ENCODE results near the gene PTPRE. TPM values are rescaled to one million over a fixed set of nuclear protein-coding genes. Genes with fewer than 3 reads are reported as not detected.
A peak's percentile ranks its signal among the peaks of the same experiment; 100 is the strongest.

The PTPRE gene
- total RNA-seq, 2 donors from 2014 or later = 23.7 to 31.3 TPM

DNA sequence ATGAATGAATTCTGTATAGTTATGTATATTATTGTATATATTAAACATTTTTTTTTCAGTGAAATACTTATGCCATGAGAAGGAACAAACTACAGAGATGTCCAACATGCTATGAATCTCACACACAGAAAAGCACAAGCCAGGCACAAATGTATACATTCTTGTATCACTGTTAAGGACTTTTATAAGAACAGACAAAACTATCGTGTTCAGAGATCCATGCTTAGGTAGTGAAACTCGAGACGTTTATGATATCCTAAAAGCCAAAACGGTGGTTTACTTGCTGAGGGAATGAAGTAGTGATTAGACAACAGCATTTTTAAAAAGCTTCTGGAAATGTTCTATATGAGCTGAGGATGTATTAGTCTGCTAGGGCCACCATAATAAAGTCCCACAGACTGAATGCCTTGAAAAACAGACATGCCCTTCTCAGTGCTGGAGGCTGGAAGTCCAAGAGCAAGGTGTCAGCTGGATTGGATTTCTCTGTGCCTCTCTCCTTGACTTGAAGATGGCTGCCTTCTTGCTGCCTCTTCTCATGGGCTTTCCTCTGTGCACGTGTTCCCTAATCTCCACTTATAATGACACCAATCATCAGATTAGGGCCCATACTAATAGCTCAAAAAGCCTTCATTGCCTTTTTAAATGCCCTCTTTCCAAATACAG, 215.0 kb downstream of the PTPRE start:
- H3K27ac Mint-ChIP-seq = no peak overlapping the region
- peaks cover 40% of the 10 kb centered on the region for H3K4me1 Mint-ChIP-seq (ENCODE audit: low read depth)
- H3K36me3 Mint-ChIP-seq (ENCODE audit: insufficient read depth in 2 of 2) = peaks cover 26 to 63% of the 10 kb centered on the region in 2 donors
- ATAC-seq (replicated peaks in 1 of 2) (no peak), DNase-seq (no peak)
- H3K4me3 Mint-ChIP-seq = no peak overlapping the region
- no peaks in the 10 kb centered on the region for H3K27me3 Mint-ChIP-seq (ENCODE audit: low read depth)
- H3K9me3 Mint-ChIP-seq = no peaks in the 10 kb centered on the region

DNA sequence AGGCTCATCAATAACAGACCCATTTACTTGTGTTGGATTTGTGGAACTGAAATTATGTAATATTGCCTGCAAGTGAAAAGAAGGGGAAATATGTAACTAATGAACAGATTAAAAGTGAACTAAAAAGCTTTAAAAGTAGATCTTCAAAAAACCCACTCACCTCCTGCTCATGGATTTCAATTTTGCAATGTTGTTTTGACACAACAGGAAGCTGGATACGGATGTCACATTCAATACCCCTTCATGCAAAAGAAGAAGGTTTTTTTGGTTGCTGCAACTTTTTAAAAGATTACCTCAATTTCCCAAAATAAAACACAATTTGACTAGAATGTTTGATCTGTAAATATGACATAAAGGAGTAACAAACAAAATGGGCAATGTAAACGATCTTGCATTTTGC, 216.0 kb downstream of the PTPRE start:
- ATAC-seq (replicated peaks in 1 of 2) = no peak
- H3K4me1 Mint-ChIP-seq (ENCODE audit: low read depth) = peaks cover 49% of the 10 kb centered on the region
- H3K27ac Mint-ChIP-seq = peak overlapping the region; percentile 33
- H3K9me3 Mint-ChIP-seq = no peaks in the 10 kb centered on the region
- H3K36me3 Mint-ChIP-seq (ENCODE audit: insufficient read depth in 2 of 2) = peaks cover 26 to 59% of the 10 kb centered on the region in 2 donors
- H3K4me3 Mint-ChIP-seq = peak overlapping the region; percentile 62 to 96
- no peak for DNase-seq
- H3K27me3 Mint-ChIP-seq (ENCODE audit: low read depth) = peaks cover 5% of the 10 kb centered on the region

DNA sequence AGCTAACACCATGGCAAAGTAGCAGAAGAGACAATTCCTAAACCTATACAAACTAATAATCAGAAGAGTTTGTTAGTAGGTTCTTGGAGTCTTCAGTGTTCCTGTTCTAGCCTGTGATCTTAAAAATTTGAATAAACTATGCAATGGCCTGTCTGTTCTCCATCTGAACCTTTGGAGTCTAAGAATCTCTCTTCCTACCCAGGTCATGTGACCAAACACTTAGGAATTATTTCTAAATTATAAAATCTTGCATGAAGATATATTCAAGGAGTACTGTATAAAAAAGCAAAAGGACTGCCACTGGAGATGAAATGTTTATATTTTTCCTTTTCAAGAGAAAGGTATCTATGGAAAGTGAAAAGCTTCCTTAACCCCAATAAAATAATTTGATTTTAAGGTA, 216.9 kb downstream of the PTPRE start:
- H3K27me3 Mint-ChIP-seq (ENCODE audit: low read depth) = peaks cover 5% of the 10 kb centered on the region
- peaks cover 23 to 54% of the 10 kb centered on the region in 2 donors for H3K36me3 Mint-ChIP-seq (ENCODE audit: insufficient read depth in 2 of 2)
- peaks cover 49% of the 10 kb centered on the region for H3K4me1 Mint-ChIP-seq (ENCODE audit: low read depth)
- peak overlapping the region; percentile 96 to 98 for H3K4me3 Mint-ChIP-seq
- DNase-seq = no peak
- no peak for ATAC-seq (replicated peaks in 1 of 2)
- H3K27ac Mint-ChIP-seq = peak overlapping the region; percentile 68
- no peaks in the 10 kb centered on the region for H3K9me3 Mint-ChIP-seq

DNA sequence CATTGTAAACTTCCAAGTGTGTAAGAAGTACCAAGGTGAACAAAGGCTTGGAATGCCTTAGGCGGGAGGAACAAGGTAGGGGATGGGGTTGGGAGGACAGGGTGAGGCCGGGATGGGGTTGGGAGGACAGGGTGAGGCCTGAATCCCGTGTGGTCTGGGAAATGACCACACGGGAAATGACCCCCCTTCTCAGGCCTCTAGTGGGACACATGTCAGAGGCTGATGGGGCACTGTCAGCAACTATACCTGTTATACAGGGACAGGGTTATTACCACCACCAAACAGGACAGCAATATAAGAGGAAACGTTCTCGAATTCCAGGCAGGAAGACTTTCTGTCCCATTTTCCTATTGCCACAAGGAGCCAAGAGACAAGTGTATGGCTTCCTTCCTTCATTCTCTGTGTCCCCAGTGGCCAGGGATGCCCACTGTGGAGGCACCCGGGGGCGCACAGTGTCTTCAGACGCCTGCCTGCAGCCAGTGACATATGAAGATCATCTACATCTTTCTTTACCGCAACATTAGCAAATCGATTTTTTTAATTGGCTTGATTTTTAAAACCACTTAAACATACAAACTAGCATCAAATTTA, 218.0 kb downstream of the PTPRE start:
- peak overlapping the region; percentile 96 to 98 for H3K4me3 Mint-ChIP-seq
- peaks cover 21 to 46% of the 10 kb centered on the region in 2 donors for H3K36me3 Mint-ChIP-seq (ENCODE audit: insufficient read depth in 2 of 2)
- ATAC-seq (replicated peaks in 1 of 2) (no peak), DNase-seq (no peak)
- peak overlapping the region; percentile 98 for H3K27ac Mint-ChIP-seq
- H3K27me3 Mint-ChIP-seq (ENCODE audit: low read depth) = peaks cover 5% of the 10 kb centered on the region
- H3K9me3 Mint-ChIP-seq = no peaks in the 10 kb centered on the region
- H3K4me1 Mint-ChIP-seq (ENCODE audit: low read depth) = peaks cover 49% of the 10 kb centered on the region

DNA sequence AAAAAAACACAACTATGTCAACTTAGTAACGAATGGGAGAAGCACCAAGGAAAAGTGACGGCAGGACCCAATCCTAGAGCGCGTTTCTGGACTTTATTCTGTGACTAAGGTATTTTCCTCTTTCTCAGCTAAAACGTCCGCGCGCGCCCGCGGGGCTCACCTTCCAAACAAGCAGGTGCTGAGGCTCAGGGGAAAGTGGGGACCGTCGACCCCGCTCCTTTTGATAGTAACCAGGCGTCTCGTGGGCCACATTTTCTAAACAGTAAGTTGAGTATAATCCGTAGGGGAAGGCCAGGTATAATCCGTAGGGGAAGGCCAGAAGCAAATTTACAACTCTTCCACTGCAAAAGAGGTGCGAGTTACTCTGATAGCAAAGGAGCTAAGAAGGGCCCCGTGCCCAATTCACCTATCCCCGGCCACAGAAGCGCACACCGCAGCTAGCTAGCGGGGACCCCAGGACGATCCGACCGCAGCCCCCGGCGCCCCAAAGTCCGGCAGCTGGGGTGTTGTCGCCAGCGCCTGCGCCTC, 218.6 kb downstream of the PTPRE start:
- H3K27ac Mint-ChIP-seq = peak overlapping the region; percentile 98
- peaks cover 47% of the 10 kb centered on the region for H3K4me1 Mint-ChIP-seq (ENCODE audit: low read depth)
- H3K9me3 Mint-ChIP-seq = no peaks in the 10 kb centered on the region
- ATAC-seq (replicated peaks in 1 of 2) (no peak), DNase-seq (peak; percentile 22 to 26)
- peaks cover 5% of the 10 kb centered on the region for H3K27me3 Mint-ChIP-seq (ENCODE audit: low read depth)
- peaks cover 21 to 40% of the 10 kb centered on the region in 2 donors for H3K36me3 Mint-ChIP-seq (ENCODE audit: insufficient read depth in 2 of 2)
- H3K4me3 Mint-ChIP-seq = peak overlapping the region; percentile 96 to 98

GRCh38 chr10:128125944-128126764, 219.3 kb downstream of the PTPRE start, which contains the start of gene MKI67:
Gene MKI67 (minus strand): TSS chr10:128126423. CDS start chr10:128125667, 756 bp downstream.
- ATAC-seq (replicated peaks in 1 of 2) (peak; percentile 92 to 94), DNase-seq (peak; percentile 90 to 93)
- peaks cover 5% of the 10 kb centered on the region for H3K27me3 Mint-ChIP-seq (ENCODE audit: low read depth)
- H3K4me3 Mint-ChIP-seq = peak within 1 kb of the TSS; percentile 96 to 98
- peaks cover 40% of the 10 kb centered on the region for H3K4me1 Mint-ChIP-seq (ENCODE audit: low read depth)
- peak within 1 kb of the TSS; percentile 98 for H3K27ac Mint-ChIP-seq
- H3K36me3 Mint-ChIP-seq (ENCODE audit: insufficient read depth in 2 of 2) = peaks cover 19 to 34% of the 10 kb centered on the region in 2 donors
- H3K9me3 Mint-ChIP-seq = no peaks in the 10 kb centered on the region

DNA sequence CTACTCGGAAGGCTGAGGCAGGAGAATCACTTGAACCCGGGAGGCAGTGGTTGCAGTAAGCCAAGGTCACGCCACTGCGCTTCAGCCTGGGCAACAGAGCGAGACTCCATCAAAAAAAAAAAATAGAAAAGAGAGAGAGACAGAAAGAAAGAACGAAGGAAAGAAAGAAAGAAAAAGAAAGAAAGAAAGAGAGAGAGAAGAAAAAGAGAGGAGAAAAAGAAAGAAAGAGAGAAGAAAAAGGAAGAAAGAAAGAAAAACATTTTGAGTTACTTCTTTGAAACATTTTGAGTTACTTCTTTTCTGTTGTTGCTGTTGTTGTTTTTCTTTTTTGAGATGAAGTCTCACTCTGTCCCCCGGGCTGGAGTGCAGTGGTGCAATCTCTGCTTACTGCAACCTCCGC, 221.7 kb downstream of the PTPRE start:
- no peak for ATAC-seq (replicated peaks in 1 of 2)
- Mint-ChIP-seq H3K4me1 (ENCODE audit: low read depth) (peaks cover 36% of the 10 kb centered on the region), H3K4me3 (no peak overlapping the region), H3K27me3 (ENCODE audit: low read depth) (peaks cover 5% of the 10 kb centered on the region), H3K27ac (no peak overlapping the region), H3K36me3 (ENCODE audit: insufficient read depth in 2 of 2) (peaks cover 9 to 18% of the 10 kb centered on the region in 2 donors), H3K9me3 (no peaks in the 10 kb centered on the region)
- DNase-seq = no peak

DNA sequence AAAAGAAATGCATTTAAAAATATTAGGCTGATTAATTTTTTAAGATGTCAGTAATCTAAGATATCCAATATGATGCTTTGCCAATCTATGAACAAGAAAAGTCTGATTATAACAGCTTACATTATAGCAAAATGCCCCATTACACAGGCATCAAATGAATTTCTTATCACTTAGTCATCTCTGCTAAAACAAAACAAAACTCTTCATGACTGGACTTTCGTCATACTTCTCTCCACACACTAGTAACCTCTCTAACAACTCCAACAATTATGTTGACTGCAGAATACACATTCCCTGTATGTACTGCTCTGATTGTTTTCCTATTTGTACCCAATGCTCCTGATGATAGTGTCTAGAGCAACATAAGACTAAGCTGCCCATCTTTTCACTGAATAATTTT, 223.1 kb downstream of the PTPRE start:
- H3K9me3 Mint-ChIP-seq = no peaks in the 10 kb centered on the region
- ATAC-seq (replicated peaks in 1 of 2) (no peak), DNase-seq (no peak)
- no peak overlapping the region for H3K27ac Mint-ChIP-seq
- peaks cover 23% of the 10 kb centered on the region for H3K4me1 Mint-ChIP-seq (ENCODE audit: low read depth)
- H3K36me3 Mint-ChIP-seq (ENCODE audit: insufficient read depth in 2 of 2) = peaks cover 2 to 5% of the 10 kb centered on the region in 2 donors
- no peak overlapping the region for H3K4me3 Mint-ChIP-seq
- peaks cover 5% of the 10 kb centered on the region for H3K27me3 Mint-ChIP-seq (ENCODE audit: low read depth)

Other genes starting within 250 kb of the PTPRE start
- not detected for gene FOXI2, start 169.9 kb upstream of the PTPRE start, total RNA-seq
- gene CLRN3, start 14.2 kb upstream of the PTPRE start, total RNA-seq = not detected
- gene MKI67, start 219.3 kb downstream of the PTPRE start, total RNA-seq = 100 to 1,000 TPM; 217 to 249 TPM